HG03558 (cell line): Measurements from ENCODE around the gene ANKRD24.
"Not testable (repeated sequence)": the region's sequence is repeated elsewhere in the genome, so short reads cannot be mapped to it uniquely, and the experiment has no call there.

ENCODE experiments used
- ATAC-seq: cut with Tn5 transposase; IDR thresholded peaks from one replicate; pipeline ENCODE4 v1.9.1; 2021; ENCODE audit warnings: moderate number of reproducible peaks; ENCODE audit not compliant: unreplicated experiment; ENCODE audit errors: extremely low read depth

ANKRD24 gene

DNA sequence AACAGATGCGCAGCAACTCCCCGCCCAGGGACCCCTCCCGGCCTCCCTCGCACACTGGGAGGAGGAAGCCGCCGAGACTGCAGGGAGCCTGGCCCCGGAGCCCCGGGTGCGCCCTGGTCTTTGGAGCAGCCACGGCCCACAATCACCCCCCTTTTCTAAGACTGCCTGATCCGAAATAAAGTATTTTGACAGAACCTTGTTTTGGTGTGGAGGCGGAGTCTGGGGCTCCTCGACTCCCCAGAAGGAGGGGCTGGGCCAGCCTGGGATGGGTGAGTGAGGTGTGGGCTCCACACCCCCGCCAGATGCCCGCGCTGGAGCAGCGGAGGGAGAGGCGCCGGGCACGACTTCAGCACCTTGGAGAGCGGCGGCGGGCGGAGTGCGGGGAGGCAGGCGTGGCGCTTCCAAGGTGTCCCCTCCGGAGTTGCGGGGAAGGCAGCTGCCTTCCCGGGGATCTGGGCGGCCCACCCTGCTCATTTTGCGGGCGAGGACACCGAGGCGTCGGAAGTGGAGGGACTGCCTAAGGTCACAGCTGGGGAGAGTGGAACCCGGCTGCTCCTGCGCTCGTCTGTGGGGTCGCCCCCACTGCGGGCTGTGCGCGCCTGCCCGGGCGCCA is 9.5 kb upstream of the ANKRD24 start:
- ATAC-seq = no peak

DNA sequence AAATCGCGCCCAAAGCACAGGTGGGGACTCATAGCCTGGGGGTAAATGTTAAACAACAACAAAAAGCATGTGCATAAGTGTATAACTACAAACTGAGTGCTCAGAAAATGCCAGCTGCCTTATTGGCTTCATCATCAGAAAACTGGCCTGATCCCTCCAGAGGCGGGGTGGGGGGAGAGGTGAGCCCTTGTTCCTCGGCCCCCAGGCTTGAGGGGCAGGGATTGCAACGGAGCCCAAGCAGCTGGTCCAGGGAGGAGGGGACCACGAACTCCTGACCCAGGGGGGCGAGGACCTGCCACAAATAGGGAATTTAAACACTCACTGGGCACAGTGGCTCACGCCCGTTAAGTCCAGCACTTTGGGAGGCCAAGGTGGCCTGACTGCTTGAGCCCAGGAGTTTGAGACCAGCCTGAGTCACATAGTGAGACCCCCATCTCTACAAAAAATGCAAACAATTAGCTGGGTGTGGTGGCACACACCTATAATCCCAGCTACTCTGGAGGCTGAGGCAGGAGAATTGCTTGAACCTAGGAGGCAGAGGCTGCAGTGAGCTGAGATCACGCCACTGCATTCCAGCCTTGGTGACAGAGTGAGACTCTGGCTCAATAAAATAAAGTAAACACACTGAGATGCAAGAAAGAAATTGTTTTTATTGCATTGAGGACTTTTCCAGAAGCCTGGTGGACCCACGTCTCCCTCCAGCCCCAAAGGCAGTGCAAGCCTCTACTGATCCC is 8.8 kb upstream of the ANKRD24 start:
- ATAC-seq = no peak

GRCh38 chr19:4174213-4174894 is 8.1 kb upstream of the ANKRD24 start:
- ATAC-seq = no peak

DNA sequence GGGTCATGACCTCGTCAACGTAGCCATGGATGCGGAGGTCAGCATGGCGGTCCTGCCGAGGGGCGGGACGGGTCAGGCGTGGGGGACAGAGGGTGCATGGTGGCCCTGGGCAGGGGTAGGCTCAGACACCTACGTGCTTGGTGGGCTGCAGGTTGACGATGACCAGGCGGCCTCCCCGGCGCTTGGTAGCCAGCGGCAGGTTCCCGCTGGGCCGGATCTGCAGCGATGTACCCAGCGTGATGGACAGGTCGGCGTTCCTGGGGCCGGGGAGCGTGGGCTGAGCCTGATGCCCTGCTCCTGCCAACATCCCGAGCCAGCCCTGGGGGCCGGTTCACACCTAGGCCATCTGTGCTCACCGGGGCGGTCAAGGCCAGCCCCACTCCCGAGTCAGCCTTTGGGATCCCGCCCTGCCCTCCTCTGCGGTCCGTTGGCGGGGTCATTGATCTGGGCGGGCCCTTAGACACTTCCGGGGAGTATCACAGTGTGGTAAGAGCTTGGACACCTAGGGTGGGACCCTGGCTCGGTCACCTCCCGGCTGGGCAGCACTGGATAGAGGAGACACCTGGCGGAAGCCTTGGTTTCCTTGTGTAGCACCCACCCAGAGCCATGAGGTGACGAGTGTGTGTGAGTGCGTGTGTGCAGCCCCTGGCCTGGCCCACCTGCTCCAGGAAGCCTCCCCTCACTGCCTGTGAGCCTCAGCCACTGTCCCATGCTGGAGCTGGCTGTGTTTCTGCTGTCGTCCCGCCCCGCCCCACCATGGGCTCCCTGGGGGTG is 7.4 kb upstream of the ANKRD24 start:
- no peak for ATAC-seq

GRCh38 chr19:4175669-4175931 is 6.9 kb upstream of the ANKRD24 start:
- no peak for ATAC-seq

DNA sequence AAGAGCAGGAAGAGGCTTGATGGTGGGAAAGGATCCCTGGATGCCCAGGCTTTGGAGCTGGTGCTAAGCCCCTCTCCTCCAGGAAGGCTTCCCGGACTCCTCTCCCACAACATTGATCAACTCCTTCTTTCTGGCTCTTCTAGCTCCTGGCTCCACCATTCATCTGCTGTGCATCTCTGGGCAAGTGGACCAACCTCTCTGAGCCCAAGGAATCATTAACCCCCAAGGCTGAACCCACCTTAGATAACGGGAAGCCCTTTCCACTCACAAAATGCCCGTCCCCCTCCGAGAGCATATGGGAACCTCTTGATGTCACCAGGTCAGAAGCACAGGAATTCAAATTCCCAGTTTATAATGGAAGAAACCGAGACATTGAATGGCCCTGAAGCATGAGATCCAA is 5.3 kb upstream of the ANKRD24 start:
- ATAC-seq = no peak

DNA sequence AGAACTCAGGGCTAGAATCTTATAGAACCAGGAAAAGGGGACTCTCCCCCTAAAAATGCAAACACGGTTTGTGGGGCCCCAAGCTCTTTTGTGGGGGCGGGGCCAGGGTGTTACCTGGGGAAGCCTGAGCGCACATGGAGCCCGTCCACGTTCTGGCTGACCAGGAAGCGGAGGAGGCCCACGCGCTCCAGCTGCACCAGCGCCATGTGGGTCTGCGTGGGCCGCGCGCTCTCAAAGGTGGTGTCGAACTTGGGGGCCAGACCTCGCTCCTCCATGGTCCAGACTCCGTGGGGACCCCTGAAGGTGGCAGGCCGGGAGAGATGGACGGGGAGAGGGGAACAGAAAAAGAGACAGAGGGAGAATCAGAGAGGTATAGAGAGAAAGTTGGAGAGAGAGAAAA is 3.5 kb upstream of the ANKRD24 start:
- ATAC-seq = no peak

DNA sequence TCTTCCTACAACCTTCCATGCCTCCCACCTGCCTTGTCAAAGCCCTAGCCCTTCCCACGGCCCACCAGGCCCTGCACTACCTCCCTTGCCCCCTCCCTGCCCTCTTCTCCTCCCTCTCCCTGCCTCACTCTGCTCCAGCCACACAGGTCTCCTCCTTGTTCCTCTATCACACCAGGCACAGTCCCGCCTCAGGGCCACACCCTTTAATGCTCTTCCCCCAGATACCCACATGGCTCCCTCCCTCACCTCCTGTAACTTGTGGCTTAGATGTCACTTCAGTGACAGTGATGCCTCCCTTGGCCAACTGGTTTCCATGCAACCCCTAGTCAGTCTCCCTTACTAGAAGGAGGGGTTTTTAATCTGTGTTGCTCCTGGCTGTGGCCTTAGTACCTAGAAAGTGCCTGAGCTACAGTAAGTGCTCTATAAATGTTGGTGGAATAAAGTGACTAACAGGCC is 1.4 kb upstream of the ANKRD24 start:
- no peak for ATAC-seq

DNA sequence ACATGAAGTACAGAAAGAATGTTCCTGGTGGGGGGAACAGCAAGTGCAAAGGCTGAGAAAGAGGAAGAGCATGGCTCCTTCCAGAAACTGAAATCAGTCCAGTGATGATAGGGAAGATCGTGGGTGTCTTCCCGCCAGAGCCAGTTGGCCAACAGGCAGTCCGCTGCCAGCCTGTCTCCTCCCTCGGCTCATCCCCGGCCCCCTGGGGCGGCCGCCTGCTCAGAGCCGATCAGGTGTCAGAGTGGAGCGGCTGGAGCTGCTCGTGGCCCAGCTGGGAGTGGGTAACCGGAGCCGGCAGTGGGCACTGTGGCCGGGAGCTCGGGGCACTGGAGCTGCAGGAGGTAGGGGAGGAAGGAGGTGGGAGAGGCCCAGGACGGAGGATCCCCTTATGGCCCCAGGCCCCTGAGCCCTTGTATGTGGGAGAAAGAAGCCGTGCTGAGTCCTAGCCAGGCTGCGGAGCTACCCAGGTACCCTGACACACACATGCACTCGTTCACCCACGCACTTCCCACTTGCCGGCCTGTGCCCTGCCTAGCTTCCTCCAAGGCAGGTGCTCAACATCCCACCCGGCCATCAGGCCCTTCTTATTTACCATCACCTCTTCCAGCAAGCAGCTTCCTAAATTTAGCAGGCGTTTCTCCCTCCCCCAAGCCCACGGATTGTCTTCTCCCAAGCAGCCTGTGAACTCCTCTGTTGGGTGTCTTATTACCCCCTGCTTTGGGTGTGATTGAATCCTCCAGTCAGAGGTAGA is 1.7 kb downstream of the ANKRD24 start:
- ATAC-seq = no peak

- ATAC-seq = no peak
Measured at GRCh38 chr19:4184718-4185352, 2.3 kb downstream of the ANKRD24 start.

DNA sequence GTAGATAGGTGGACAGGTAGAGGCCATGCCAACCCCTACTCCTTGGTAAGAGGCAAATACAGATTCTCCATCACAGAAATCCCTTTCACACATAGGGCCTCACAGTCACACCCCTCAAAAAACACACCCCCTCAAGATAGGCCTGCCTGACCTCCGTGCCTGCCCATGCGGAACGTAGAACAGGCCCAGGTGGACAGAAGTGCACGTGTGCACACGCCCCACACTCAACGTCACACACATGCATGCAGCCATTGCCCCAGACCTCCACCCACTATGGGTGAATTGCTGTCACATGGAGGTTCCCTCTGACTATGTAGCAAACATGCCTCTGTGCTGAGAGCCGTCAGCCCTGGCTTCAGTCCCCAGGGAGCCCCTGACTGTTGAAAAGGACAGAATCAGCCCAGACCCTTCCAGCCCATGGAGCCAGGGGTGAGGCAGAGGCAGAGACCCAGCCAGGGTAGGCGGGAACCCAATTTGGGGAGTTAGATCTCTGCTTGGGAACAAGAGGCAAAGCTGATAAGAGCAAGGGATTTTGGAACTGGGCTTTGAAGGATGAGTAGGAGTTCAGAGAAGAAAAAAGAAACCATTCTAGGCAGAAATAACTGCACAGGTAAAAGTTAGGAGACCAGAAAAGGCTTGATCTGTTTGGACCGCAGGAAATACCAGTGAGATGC is 3.1 kb downstream of the ANKRD24 start:
- no peak for ATAC-seq

DNA sequence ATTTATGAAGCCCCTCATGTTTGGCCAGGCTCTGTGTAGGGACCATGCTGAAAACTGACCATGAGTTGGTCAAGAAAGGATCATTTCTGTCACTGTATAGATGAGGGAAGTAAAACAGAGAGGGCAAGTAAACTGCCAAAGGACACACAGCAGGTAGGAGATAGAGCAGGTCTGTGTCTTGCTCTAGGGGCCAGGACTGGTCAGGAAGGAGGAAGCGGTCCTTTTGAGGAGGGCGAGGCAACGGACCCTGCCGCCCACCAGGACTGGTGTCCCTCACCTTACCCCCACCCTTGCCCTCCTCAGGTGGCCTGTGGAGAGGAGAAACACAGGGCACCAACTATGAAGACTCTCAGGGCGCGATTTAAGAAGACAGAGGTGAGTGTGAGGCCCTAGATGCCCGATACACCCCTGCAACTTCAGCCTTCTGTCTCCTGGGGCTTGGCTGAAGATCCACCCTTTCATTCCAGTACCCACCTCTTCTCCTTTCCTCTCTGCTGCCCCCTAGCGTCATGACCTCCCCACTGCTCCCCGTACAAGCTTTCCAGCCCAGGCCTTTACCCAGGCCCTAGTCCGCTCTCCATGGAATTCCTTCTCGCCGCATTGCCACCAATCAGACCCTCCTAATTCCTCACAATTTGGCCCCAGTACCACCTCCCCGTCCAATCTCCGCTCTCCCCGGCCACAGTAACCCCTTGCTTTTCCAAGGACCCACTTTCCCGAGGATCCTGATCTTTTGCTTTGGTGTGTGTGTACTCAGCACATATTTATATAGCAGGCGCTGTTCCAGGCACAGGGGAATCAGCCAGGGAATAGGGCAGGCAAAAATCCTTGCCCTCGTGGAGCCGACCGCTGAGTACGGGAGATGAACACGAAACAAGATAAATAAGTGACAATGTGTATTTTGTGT is 3.9 kb downstream of the ANKRD24 start:
- ATAC-seq = no peak

DNA sequence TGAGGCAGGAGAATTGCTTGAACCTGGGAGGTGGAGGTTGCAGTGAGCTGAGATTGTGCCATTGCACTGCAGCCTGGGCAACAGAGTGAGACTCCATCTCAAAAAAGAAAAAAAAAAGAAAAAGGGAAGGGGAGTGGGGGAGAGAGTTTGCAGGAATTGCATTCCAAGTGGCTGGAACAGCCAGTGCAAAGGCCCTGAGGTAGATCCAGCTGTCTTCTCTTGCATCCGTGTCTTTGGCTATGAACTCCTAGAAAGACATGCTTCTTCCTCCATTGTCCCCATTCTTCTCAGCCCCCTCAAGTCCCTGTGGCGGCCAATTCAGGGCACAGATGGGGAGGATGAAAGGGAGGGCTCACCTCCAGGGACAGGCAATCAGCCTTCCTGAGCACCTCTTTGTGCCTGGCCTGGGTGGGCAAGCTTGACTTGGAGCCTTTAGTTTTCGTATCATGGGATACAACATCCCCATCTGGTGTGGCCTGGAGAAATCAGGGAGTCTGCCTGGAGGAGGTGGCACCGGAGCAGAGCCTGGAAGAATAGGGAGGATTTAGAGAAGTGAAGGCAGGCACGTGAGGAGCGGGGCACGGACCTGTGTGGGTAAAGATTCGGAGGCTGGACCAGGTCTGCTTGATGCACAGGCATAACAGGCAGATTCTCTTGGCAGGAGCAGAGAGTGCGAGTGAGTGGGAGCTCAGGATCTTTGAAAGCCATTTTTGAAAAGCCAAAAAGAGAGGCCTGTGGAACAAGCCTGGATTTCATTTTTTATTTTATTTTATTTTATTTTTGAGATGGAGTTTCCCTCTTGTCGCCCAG is 5.0 kb downstream of the ANKRD24 start:
- ATAC-seq = no peak

DNA sequence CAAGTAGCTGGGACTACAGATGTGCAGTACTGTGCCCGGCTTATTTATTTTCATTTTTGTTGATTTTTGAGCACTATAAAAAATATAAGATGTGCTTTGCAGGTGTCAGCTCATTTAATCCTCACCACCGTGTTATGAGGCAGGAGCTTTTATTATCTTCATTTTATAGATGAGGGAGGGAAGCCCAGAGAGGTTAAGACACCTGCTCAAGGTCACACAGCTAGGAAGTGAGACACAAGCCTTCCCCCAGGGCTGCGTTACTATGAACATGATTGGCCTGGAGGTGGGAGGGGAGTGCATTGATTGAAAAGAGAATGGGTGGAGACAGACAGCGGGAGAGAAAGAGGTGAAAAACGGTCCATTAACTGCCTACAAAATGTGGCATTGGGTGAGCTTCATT is 7.2 kb downstream of the ANKRD24 start:
- ATAC-seq = no peak

DNA sequence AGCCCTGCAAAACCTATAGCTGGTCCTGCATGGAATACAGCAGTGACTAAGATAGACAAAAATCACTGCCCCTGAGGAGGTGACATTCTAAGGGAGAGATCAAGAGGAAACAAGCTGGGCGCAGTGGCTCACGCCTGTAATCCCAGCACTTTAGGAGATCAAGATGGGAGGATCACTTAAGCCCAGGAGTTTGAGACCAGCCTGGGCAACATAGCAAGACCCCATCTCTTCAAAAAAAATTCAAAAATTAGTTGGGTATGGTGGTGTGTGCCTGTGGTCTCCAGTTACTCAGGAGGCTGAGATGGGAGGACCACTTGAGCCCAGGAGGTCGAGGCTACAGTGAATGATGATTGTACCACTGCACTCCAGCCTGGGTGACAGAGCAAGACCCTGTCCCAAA is 10.0 kb downstream of the ANKRD24 start:
- not testable (repeated sequence) for ATAC-seq

DNA sequence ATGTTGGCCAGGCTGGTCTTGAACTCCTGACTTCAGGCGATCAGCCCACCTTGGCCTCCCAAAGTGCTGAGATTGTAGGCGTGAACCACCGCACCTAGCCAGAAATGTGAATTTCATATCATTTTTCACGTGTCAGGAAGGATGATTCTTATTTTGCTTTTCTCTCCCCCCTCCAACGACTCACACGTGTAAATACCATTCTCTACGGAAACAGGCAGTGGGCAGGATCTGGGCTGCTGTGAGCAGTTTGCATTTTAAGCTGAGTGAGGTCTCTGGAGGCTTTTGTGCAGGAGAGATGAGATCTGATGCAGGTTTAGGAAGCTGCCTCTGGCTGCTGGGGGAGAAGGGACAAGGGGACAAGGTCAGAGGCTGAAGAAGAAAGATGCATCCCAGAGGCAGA is 11.9 kb downstream of the ANKRD24 start:
- ATAC-seq = no peak

- ATAC-seq = no peak
Measured at GRCh38 chr19:4196009-4196408, 13.5 kb downstream of the ANKRD24 start.
